Activated naive CD4-positive, alpha-beta T cell treated with anti-CD3 and anti-CD28 coated beads, Interleukin-2, amount 50 U/mL, for 16 hours (primary cell): Measurements from ENCODE around the gene ZMAT1.
"Not testable (repeated sequence)": the region's sequence is repeated elsewhere in the genome, so short reads cannot be mapped to it uniquely, and the experiment has no call there.

ENCODE experiments used
- DNase-seq: peaks from one replicate; pipeline ENCODE4 v3.0.0-alpha.2; 2020

The ZMAT1 gene

GRCh38 chrX:101931488-101932248 is at the start of gene ZMAT1:
Gene ZMAT1, minus strand, starts transcription at chrX:101932027. Its CDS starts 19 bp downstream, at chrX:101932008.
- DNase-seq, result peak; percentile 93

- no peak for DNase-seq
Observed at GRCh38 chrX:101977106-101977505, 45.3 kb upstream of the ZMAT1 start.

DNA sequence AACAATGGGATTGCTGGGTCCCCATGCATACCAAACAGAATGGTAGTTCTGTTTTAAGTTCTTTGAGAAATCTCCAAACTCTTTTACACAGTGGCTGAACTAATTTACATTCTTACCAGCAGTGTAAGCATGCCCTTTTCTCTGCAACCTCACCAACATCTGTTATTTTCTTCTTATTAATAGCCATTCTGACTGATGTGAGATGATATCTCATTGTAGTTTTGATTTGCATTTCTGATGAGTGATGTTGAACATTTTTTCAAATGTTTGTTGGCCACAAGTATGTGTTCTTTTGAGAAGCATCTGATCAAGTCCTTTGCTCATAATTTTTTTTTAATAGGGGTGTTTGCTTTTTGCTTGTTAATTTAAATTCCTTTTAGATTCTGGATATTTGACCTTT is 41.2 kb upstream of the ZMAT1 start:
- DNase-seq, result no peak

DNA sequence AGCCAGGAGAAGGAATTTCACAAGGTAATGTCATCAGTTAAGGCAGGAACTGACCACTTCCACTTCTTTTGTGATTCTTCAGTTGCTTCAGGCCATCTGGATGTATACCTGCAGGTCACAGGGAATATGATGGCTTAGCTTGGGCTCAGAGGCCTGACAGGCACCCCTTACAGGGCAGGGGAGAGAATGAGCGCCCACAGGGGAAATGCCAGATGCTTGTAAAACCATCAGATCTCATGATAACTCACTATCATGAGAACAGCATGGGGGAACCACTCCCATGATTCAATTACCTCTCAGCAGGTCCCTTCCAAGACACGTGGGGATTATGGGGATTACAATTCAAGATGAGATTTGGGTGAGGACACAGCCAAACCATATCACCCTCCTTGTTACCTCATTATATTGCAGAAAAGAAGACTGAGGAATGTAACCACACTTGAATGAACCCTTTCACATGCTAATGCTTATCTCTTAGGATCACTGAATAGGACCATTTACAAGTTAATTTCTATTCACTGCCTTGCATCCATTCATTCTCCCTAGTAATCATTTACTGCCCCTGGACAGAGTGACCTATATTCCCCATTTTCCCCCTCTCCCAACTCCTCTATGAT is 33.2 kb upstream of the ZMAT1 start:
- DNase-seq, result not testable (repeated sequence)

- no peak for DNase-seq
Observed at GRCh38 chrX:101958139-101958538, 26.3 kb upstream of the ZMAT1 start.

DNA sequence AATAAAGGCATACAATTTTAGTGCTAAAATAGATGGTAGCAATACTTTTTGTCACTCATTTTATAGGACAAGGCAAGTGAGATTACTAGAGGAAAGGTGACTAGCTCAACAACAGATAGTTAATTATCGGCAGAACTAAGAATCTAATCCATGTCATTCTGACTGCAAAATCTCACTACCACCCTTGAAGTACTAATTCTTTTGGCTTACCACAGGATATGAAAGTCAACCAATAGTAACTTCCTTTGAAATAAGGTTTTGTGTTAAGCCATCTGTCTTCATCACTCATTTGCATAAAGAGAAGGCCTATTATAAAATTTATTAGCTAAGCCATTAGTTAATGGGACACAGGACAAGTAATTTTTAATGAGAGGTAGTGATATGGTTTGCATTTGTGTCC is 25.3 kb upstream of the ZMAT1 start:
- no peak for DNase-seq

DNA sequence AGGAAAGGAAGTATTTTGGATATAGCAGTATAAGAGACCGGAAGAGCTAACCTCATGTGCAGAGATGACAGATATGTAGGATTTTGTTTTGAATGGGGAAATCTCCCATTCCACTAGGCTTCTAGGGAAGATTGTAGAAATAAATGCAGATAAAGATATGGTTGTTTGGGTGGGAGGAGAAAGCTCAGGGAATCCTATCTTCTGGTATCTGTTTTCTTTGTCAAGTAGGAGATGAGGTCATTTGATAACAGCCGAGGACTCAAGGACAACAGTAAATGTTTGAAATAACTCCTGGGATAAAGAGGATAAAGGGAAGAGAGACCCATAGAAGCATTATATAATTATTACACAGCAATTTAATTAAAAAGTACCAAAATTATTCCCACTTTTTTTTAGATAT is 24.7 kb upstream of the ZMAT1 start:
- DNase-seq, result no peak

GRCh38 chrX:101950581-101950980 is 18.8 kb upstream of the ZMAT1 start:
- DNase-seq, result no peak

DNA sequence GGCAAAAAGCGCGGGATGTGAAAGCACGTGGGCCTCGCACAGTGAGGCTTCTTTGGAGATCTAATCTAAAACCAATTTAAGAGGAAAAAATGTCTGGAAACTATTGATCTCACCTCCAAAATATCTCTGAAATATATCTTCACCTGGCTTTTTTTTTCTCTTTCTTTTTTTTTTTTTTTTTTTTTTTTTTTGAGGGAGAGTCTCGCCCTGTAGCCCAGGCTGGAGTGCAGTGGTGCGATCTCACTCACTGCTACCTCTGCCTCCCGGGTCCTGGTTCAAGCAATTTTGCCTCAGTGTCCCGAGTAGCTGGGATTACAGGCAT is 383 bp upstream of the ZMAT1 start:
- DNase-seq, result no peak

DNA sequence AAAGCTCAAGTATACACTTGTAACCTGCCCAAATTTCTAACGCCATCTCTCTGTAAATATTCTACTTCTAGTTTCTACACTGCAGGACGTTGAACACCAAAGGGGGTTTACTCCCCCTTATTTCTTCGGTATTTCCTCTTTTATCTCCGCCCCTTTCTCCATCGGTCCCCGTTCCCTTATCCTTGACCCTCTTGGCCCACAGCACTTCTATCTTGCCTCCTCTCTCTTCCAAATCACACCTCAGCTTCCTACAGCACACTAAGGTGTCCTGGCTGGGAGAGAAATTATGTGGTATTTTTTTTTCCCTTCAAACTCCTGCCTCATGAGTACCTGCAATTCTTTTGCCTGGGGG is 715 bp downstream of the ZMAT1 start:
- DNase-seq, result no peak

DNA sequence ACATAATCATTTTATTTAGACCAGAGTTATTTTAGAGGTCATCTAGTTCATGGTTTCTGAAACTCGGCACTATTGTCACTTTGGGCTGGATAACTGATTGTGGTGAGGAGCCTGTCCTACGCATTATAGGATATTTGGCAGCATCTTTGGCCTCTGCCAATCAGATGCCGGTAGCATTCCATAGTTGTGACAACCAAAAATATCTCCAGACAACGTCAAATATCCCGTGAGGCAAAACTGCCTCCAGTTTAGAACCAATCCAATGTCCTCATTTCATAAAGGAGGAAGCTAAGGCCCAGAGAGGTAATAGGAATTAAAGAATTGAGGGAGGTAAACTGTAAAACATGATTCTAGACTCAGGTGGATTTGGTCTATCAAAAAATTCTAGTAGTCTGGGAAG is 6.1 kb downstream of the ZMAT1 start:
- DNase-seq, result no peak

GRCh38 chrX:101918751-101919150 is 13.1 kb downstream of the ZMAT1 start:
- no peak for DNase-seq

GRCh38 chrX:101906136-101906796 is 25.6 kb downstream of the ZMAT1 start:
- DNase-seq, result no peak

- no peak for DNase-seq
Observed at GRCh38 chrX:101904996-101905395, 26.8 kb downstream of the ZMAT1 start.
